ENCODE data around the gene PARP15.

- no peak for TF ChIP-seq CTCF (IDR thresholded peaks at IDR 0.05)
- no peak for TF ChIP-seq POLR2A (IDR thresholded peaks at IDR 0.05)
Observed at GRCh38 chr3:122598151-122598550, 20.7 kb downstream of the PARP15 start.

Measured in adrenal gland (tissue), 5 donors.